ENCODE measurements around the gene GAGE12E. TPM values are rescaled to one million over a fixed set of nuclear protein-coding genes. Genes with fewer than 3 reads are reported as not detected.

GAGE12E gene
- total RNA-seq, 3 donors from 2014 or later: not detected

Other genes with a start within 250 kb of the GAGE12E start
- not detected for gene GAGE10, start 247.6 kb upstream of the GAGE12E start, total RNA-seq
- not detected for gene GAGE12J, start 229.3 kb upstream of the GAGE12E start, total RNA-seq
- not detected for gene GAGE13, start 219.7 kb upstream of the GAGE12E start, total RNA-seq
- gene GAGE12C, start 19.1 kb upstream of the GAGE12E start, total RNA-seq: not detected
- gene GAGE12D, start 9.6 kb upstream of the GAGE12E start, total RNA-seq: not detected
- not detected for gene GAGE12F, start 9.6 kb downstream of the GAGE12E start, total RNA-seq
- not detected for gene GAGE12G, start 19.1 kb downstream of the GAGE12E start, total RNA-seq
- gene GAGE12H, start 28.7 kb downstream of the GAGE12E start, total RNA-seq: not detected
- gene GAGE2A, start 38.2 kb downstream of the GAGE12E start, total RNA-seq: not detected
- gene GAGE1, start 47.7 kb downstream of the GAGE12E start, total RNA-seq: not detected
- not detected for gene PAGE1, start 144.7 kb downstream of the GAGE12E start, total RNA-seq